ENCODE measurements around the gene RFT1. TPM values are rescaled to one million over a fixed set of nuclear protein-coding genes. Genes with fewer than 3 reads are reported as not detected.

The RFT1 gene
- total RNA-seq, 1 donor from 2014 or later: 27.7 TPM

- Mint-ChIP-seq H3K4me3 (no peak overlapping the region), H3K27ac (no peak overlapping the region), H3K27me3 (ENCODE audit: low read depth) (peaks cover 30% of the 10 kb centered on the region), H3K4me1 (peaks cover 8% of the 10 kb centered on the region), H3K36me3 (no peaks in the 10 kb centered on the region), H3K9me3 (no peaks in the 10 kb centered on the region)
- TF ChIP-seq, protein P1, sequence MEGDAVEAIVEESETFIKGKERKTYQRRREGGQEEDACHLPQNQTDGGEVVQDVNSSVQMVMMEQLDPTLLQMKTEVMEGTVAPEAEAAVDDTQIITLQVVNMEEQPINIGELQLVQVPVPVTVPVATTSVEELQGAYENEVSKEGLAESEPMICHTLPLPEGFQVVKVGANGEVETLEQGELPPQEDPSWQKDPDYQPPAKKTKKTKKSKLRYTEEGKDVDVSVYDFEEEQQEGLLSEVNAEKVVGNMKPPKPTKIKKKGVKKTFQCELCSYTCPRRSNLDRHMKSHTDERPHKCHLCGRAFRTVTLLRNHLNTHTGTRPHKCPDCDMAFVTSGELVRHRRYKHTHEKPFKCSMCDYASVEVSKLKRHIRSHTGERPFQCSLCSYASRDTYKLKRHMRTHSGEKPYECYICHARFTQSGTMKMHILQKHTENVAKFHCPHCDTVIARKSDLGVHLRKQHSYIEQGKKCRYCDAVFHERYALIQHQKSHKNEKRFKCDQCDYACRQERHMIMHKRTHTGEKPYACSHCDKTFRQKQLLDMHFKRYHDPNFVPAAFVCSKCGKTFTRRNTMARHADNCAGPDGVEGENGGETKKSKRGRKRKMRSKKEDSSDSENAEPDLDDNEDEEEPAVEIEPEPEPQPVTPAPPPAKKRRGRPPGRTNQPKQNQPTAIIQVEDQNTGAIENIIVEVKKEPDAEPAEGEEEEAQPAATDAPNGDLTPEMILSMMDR (IDR thresholded peaks at IDR 0.05; ENCODE audit: unreplicated experiment): no peak
- no peak for DNase-seq (ENCODE audit: low spot score in 2 of 2, unreplicated experiment in 2 of 2)
Observed at GRCh38 chr3:53040351-53040820, 89.8 kb downstream of the RFT1 start.

DNA sequence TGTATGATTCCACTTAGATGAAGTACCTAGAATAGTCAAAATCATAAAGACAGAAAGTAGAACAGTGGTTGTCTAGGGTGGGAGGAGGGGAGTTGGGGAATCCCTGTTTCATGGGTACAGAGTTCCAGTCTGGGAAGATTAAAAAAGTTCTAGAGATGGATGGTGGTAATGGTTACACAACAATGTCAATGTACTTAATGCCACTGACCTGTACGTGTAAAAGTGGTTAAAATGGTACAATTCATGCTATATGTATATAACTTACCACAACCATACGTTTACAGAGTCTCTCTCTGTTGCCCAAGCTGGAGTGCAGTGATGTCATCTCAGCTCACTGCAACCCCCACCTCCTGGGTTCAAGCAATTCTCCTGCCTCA is 90.9 kb downstream of the RFT1 start:
- Mint-ChIP-seq H3K27ac (no peak overlapping the region), H3K4me1 (peaks cover 3% of the 10 kb centered on the region), H3K4me3 (no peak overlapping the region), H3K27me3 (ENCODE audit: low read depth) (peaks cover 25% of the 10 kb centered on the region), H3K36me3 (no peaks in the 10 kb centered on the region), H3K9me3 (no peaks in the 10 kb centered on the region)
- TF ChIP-seq, protein P1 (IDR thresholded peaks at IDR 0.05; ENCODE audit: unreplicated experiment): no peak
- no peak for DNase-seq (ENCODE audit: low spot score in 2 of 2, unreplicated experiment in 2 of 2)

- DNase-seq (ENCODE audit: low spot score in 2 of 2, unreplicated experiment in 2 of 2): no peak
- Mint-ChIP-seq H3K27ac (no peak overlapping the region), H3K27me3 (ENCODE audit: low read depth) (peaks cover 21% of the 10 kb centered on the region), H3K4me3 (no peak overlapping the region), H3K4me1 (no peaks in the 10 kb centered on the region), H3K9me3 (no peaks in the 10 kb centered on the region), H3K36me3 (no peaks in the 10 kb centered on the region)
- TF ChIP-seq, protein P1 (IDR thresholded peaks at IDR 0.05; ENCODE audit: unreplicated experiment): no peak
Observed at GRCh38 chr3:53038679-53039375, 91.4 kb downstream of the RFT1 start.

Other genes with a start within 250 kb of the RFT1 start
- gene STIMATE, start 232.9 kb downstream of the RFT1 start, total RNA-seq: 23.8 to 28.8 TPM (median 23.9 TPM) in 3 replicates
- 4.1 to 5.4 TPM (median 4.4 TPM) in 3 replicates for gene SFMBT1, start 84.4 kb downstream of the RFT1 start, total RNA-seq
- gene PRKCD, start 30.8 kb upstream of the RFT1 start, total RNA-seq: 15.2 to 17.0 TPM (median 16.1 TPM) in 3 replicates
- gene TKT, start 125.6 kb upstream of the RFT1 start, total RNA-seq: 181 to 185 TPM (median 181 TPM) in 3 replicates
- gene DCP1A, start 217.1 kb upstream of the RFT1 start, total RNA-seq: 35.4 to 38.8 TPM (median 38.8 TPM) in 3 replicates

All from mesothelial cell of epicardium (in vitro differentiated cells).